COLO668 (cell line): ENCODE data around the gene TOP3B.

Experiments
- DNase-seq: peaks from one replicate; lab custom pipeline; 2025; ENCODE audit not compliant: unreplicated experiment; lab: John Stamatoyannopoulos, UW

Gene TOP3B

GRCh38 chr22:21963790-21964211, 18.8 kb downstream of the TOP3B start:
- DNase-seq = no peak

GRCh38 chr22:21963286-21963685, 19.3 kb downstream of the TOP3B start:
- DNase-seq = no peak

GRCh38 chr22:21962655-21962949, 20.0 kb downstream of the TOP3B start:
- DNase-seq = no peak

- no peak for DNase-seq
These were observed 20.5 kb downstream of the TOP3B start for GRCh38 chr22:21961886-21962654.

GRCh38 chr22:21961127-21961867, 21.3 kb downstream of the TOP3B start:
- no peak for DNase-seq

- DNase-seq = no peak
These were observed 22.1 kb downstream of the TOP3B start for GRCh38 chr22:21960200-21961126.

- no peak for DNase-seq
These were observed 23.1 kb downstream of the TOP3B start for GRCh38 chr22:21959274-21960074.

- DNase-seq = no peak
These were observed 24.0 kb downstream of the TOP3B start for GRCh38 chr22:21958360-21959273.

- peak; percentile 89 for DNase-seq
These were observed 29.7 kb downstream of the TOP3B start, which contains the start of gene PPM1F for GRCh38 chr22:21952586-21953571. TSS of gene PPM1F (minus strand) at chr22:21952848. CDS start at chr22:21946048, 6,800 bp downstream.

- peak; percentile 64 for DNase-seq
These were observed 30.6 kb downstream of the TOP3B start for GRCh38 chr22:21951931-21952465.

- no peak for DNase-seq
These were observed 31.5 kb downstream of the TOP3B start for GRCh38 chr22:21951062-21951461.

GRCh38 chr22:21949948-21950347, 32.6 kb downstream of the TOP3B start:
- DNase-seq = no peak

- no peak for DNase-seq
These were observed 33.0 kb downstream of the TOP3B start for GRCh38 chr22:21949569-21949918.

- no peak for DNase-seq
These were observed 33.6 kb downstream of the TOP3B start for GRCh38 chr22:21948824-21949568.

- DNase-seq = no peak
These were observed 34.2 kb downstream of the TOP3B start for GRCh38 chr22:21948390-21948789.

GRCh38 chr22:21947040-21948014, 35.3 kb downstream of the TOP3B start:
- DNase-seq = no peak
